SK-N-SH treated with all-trans-retinoic acid at 6 μM for 48 hours (cell line): Measurements from ENCODE around the gene GTF2IRD1.

Source experiments
- ATAC-seq: fragments of 200-7000 bp; cut with Tn5 transposase; 3 replicates; pipeline ENCODE4 v1.9.1; 2020; ENCODE audit warnings: mild to moderate bottlenecking, moderate library complexity
- ARNTL ChIP-seq: fragments of 450-650 bp; formaldehyde crosslinking; IDR thresholded peaks from 2 replicates; pipeline ENCODE4 v1.5.0; 2020; ENCODE audit warnings: low read depth, mild to moderate bottlenecking, moderate library complexity, borderline replicate concordance
- BACH2 ChIP-seq: fragments of 250-450 bp; sonication (Bioruptor Pico); IDR thresholded peaks from 2 replicates; pipeline ENCODE4 v1.9.0; 2021; ENCODE audit warnings: mild to moderate bottlenecking, borderline replicate concordance
- CSDC2 ChIP-seq: fragments of 250-450 bp; sonication (Bioruptor Pico); IDR thresholded peaks from 2 replicates; pipeline ENCODE4 v1.5.0; 2020; ENCODE audit warnings: mild to moderate bottlenecking, moderate library complexity
- GLIS3 ChIP-seq: fragments of 250-450 bp; sonication (Bioruptor Pico); IDR thresholded peaks from 2 replicates; pipeline ENCODE4 v1.5.0; 2020; ENCODE audit warnings: mild to moderate bottlenecking, moderate library complexity
- ISL1 ChIP-seq: fragments of 250-450 bp; sonication (Bioruptor Pico); IDR thresholded peaks from 2 replicates; pipeline ENCODE4 v2.1.2; 2022; ENCODE audit warnings: mild to moderate bottlenecking, moderate library complexity
- OSR1 ChIP-seq: fragments of 250-450 bp; sonication (Bioruptor Pico); IDR thresholded peaks from 2 replicates; pipeline ENCODE4 v1.8.0; 2022; ENCODE audit warnings: moderate library complexity, mild to moderate bottlenecking, inconsistent platforms
- PPARA ChIP-seq: fragments of 250-450 bp; sonication (Bioruptor Pico); IDR thresholded peaks from 2 replicates; pipeline ENCODE4 v1.5.0; 2020; ENCODE audit warnings: mild to moderate bottlenecking, borderline replicate concordance
- RARB ChIP-seq: fragments of 250-450 bp; sonication (Bioruptor Pico); IDR thresholded peaks from 2 replicates; pipeline ENCODE4 v1.8.0; 2021; ENCODE audit warnings: mild to moderate bottlenecking, moderate library complexity
- TCF4 ChIP-seq: fragments of 250-450 bp; sonication (Bioruptor Pico); IDR thresholded peaks from 2 replicates; pipeline ENCODE4 v1.8.0; 2021; ENCODE audit warnings: mild to moderate bottlenecking, moderate library complexity, borderline replicate concordance
- ZC3H10 ChIP-seq: fragments of 250-450 bp; sonication (Bioruptor Pico); IDR thresholded peaks from 2 replicates; pipeline ENCODE4 v1.5.1; 2021; ENCODE audit warnings: mild to moderate bottlenecking, moderate library complexity
- ZFP3 ChIP-seq: fragments of 250-450 bp; sonication (Bioruptor Pico); IDR thresholded peaks from 2 replicates; pipeline ENCODE4 v1.5.0; 2020; ENCODE audit warnings: mild to moderate bottlenecking, moderate library complexity
- ZNF565 ChIP-seq: fragments of 450-650 bp; formaldehyde crosslinking; conservative IDR thresholded peaks from 2 replicates; pipeline ENCODE4 v1.5.0; 2020; ENCODE audit warnings: low read depth, mild to moderate bottlenecking, moderate library complexity
- ZNF70 ChIP-seq: fragments of 450-650 bp; formaldehyde crosslinking; IDR thresholded peaks from 2 replicates; pipeline ENCODE4 v1.5.0; 2020; ENCODE audit warnings: mild to moderate bottlenecking, moderate library complexity
- ZNF8 ChIP-seq: fragments of 450-650 bp; formaldehyde crosslinking; IDR thresholded peaks from 2 replicates; pipeline ENCODE4 v1.5.0; 2020; ENCODE audit warnings: mild to moderate bottlenecking, moderate library complexity
- TF ChIP-seq, protein P1 (sequence below): fragments of 250-450 bp; sonication (Bioruptor Pico); IDR thresholded peaks from 2 replicates; pipeline ENCODE4 v1.5.0; 2020; ENCODE audit warnings: mild to moderate bottlenecking, moderate library complexity
- TF ChIP-seq, protein P2 (sequence below): fragments of 250-450 bp; sonication (Bioruptor Pico); IDR thresholded peaks from 2 replicates; pipeline ENCODE4 v1.5.1; 2020; ENCODE audit warnings: low read depth, mild to moderate bottlenecking, moderate library complexity
- TF ChIP-seq, protein P3 (sequence below): fragments of 250-450 bp; sonication (Bioruptor Pico); IDR thresholded peaks from 2 replicates; pipeline ENCODE4 v1.8.0; 2021; ENCODE audit warnings: low read depth, mild to moderate bottlenecking, moderate library complexity, borderline replicate concordance
- TF ChIP-seq, protein P4 (sequence below): fragments of 250-450 bp; sonication (Bioruptor Pico); IDR thresholded peaks from 2 replicates; pipeline ENCODE4 v1.8.0; 2020; ENCODE audit warnings: mild to moderate bottlenecking, moderate library complexity, borderline replicate concordance
- TF ChIP-seq, protein P5 (sequence below): fragments of 250-450 bp; sonication (Bioruptor Pico); IDR thresholded peaks from 2 replicates; pipeline ENCODE4 v1.5.1; 2021; ENCODE audit warnings: mild to moderate bottlenecking, moderate library complexity

Gene GTF2IRD1

DNA sequence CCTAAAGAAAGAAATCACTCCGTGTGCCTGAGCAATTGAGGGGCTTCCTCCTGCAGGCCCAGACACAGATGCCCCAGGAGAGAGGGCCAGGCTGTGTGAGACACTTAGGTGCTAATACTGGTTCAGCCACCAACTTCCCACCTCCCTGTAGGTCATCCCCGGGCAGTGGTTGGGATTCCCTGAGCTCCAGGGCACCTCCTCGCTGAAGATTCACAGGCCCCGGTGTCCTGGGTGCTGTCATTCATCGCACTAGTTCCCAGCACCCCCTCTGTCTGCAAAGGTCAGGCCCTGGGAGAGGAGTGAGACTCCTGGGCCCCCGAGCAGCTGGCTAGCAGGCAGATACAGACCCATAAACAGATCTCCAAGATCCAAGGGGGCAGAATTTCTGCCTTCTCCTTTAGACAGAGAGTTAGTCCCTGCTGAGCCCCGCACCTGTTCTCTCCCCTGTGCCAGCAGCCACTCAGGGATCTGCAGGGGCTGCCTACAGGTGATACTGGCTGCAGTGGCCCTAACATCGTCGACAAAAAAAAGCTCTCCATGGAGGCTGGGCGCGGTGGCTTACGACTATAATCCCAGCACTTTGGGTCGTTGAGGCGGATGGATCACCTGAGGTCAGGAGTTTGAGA lies 165.6 kb downstream of the GTF2IRD1 start (continued):
- TF ChIP-seq BACH2, result no peak
- TF ChIP-seq, all 23 proteins: peak for 0

DNA sequence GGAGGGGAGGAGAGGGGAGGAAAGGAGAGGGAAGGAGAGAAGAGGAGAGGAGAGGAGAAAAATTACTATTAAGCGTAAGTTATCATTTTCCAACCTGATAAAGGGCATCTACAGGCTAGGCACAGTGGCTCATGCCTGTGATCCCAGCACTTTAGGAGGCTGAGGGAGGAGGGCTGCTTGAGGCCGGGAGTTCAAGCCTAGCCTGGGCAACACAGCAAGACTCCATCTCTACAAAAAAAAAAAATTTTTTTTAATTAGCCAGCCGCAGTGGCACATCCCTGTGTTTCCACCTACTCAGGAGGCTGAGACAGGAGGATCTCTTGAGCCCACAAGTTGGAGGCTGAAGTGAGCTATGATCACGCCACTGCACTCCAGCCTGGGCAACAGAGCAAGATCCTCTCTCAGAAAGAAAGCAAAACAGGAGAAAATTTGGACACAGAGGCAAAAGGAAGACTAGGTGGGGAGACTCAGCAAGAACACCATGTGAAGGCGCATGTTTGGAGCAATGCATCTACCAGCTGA lies 168.6 kb downstream of the GTF2IRD1 start:
- TF ChIP-seq ZNF565 (CRISPR knock-in tag) (no peak), PPARA (CRISPR knock-in tag) (no peak), OSR1 (CRISPR knock-in tag) (no peak), TCF4 (no peak), ZC3H10 (CRISPR knock-in tag) (no peak), CSDC2 (CRISPR knock-in tag) (no peak), ISL1 (CRISPR knock-in tag) (no peak), GLIS3 (CRISPR knock-in tag) (no peak), ARNTL (no peak), ZNF8 (CRISPR knock-in tag) (no peak), ZNF70 (CRISPR knock-in tag) (no peak)
- TF ChIP-seq, protein P1, sequence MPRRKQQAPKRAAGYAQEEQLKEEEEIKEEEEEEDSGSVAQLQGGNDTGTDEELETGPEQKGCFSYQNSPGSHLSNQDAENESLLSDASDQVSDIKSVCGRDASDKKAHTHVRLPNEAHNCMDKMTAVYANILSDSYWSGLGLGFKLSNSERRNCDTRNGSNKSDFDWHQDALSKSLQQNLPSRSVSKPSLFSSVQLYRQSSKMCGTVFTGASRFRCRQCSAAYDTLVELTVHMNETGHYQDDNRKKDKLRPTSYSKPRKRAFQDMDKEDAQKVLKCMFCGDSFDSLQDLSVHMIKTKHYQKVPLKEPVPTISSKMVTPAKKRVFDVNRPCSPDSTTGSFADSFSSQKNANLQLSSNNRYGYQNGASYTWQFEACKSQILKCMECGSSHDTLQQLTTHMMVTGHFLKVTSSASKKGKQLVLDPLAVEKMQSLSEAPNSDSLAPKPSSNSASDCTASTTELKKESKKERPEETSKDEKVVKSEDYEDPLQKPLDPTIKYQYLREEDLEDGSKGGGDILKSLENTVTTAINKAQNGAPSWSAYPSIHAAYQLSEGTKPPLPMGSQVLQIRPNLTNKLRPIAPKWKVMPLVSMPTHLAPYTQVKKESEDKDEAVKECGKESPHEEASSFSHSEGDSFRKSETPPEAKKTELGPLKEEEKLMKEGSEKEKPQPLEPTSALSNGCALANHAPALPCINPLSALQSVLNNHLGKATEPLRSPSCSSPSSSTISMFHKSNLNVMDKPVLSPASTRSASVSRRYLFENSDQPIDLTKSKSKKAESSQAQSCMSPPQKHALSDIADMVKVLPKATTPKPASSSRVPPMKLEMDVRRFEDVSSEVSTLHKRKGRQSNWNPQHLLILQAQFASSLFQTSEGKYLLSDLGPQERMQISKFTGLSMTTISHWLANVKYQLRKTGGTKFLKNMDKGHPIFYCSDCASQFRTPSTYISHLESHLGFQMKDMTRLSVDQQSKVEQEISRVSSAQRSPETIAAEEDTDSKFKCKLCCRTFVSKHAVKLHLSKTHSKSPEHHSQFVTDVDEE, result no peak
- TF ChIP-seq, protein P2, sequence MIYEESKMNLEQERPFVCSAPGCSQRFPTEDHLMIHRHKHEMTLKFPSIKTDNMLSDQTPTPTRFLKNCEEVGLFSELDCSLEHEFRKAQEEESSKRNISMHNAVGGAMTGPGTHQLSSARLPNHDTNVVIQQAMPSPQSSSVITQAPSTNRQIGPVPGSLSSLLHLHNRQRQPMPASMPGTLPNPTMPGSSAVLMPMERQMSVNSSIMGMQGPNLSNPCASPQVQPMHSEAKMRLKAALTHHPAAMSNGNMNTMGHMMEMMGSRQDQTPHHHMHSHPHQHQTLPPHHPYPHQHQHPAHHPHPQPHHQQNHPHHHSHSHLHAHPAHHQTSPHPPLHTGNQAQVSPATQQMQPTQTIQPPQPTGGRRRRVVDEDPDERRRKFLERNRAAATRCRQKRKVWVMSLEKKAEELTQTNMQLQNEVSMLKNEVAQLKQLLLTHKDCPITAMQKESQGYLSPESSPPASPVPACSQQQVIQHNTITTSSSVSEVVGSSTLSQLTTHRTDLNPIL, result no peak
- TF ChIP-seq, protein P3, sequence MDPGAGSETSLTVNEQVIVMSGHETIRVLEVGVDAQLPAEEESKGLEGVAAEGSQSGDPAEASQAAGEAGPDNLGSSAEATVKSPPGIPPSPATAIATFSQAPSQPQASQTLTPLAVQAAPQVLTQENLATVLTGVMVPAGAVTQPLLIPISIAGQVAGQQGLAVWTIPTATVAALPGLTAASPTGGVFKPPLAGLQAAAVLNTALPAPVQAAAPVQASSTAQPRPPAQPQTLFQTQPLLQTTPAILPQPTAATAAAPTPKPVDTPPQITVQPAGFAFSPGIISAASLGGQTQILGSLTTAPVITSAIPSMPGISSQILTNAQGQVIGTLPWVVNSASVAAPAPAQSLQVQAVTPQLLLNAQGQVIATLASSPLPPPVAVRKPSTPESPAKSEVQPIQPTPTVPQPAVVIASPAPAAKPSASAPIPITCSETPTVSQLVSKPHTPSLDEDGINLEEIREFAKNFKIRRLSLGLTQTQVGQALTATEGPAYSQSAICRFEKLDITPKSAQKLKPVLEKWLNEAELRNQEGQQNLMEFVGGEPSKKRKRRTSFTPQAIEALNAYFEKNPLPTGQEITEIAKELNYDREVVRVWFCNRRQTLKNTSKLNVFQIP, result no peak
- no peak for ATAC-seq

DNA sequence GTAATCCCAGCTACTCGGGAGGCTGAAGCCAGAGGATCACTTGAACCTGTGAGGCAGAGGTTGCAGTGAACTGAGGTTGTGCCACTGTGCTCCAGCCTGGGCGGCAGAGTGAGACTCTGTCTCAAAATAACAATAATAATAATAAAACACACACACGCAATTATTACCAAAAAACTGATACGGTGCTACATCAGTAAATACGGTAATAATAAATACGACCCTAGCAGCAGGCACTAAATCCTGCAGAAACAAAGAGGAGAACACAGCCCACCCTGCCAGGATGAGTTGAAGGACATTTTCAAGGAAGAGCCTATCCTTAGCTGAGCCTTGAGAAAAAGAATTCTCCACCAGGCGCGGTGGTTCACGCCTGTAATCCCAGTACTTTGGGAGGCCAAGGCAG lies 169.4 kb downstream of the GTF2IRD1 start:
- TF ChIP-seq, protein P2, result no peak
- TF ChIP-seq PPARA (CRISPR knock-in tag) (no peak), CSDC2 (CRISPR knock-in tag) (no peak), RARB (CRISPR knock-in tag) (no peak), ARNTL (no peak), ZFP3 (CRISPR knock-in tag) (no peak)
- TF ChIP-seq, protein P4, sequence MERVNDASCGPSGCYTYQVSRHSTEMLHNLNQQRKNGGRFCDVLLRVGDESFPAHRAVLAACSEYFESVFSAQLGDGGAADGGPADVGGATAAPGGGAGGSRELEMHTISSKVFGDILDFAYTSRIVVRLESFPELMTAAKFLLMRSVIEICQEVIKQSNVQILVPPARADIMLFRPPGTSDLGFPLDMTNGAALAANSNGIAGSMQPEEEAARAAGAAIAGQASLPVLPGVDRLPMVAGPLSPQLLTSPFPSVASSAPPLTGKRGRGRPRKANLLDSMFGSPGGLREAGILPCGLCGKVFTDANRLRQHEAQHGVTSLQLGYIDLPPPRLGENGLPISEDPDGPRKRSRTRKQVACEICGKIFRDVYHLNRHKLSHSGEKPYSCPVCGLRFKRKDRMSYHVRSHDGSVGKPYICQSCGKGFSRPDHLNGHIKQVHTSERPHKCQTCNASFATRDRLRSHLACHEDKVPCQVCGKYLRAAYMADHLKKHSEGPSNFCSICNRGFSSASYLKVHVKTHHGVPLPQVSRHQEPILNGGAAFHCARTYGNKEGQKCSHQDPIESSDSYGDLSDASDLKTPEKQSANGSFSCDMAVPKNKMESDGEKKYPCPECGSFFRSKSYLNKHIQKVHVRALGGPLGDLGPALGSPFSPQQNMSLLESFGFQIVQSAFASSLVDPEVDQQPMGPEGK, result no peak
- TF ChIP-seq, protein P5, sequence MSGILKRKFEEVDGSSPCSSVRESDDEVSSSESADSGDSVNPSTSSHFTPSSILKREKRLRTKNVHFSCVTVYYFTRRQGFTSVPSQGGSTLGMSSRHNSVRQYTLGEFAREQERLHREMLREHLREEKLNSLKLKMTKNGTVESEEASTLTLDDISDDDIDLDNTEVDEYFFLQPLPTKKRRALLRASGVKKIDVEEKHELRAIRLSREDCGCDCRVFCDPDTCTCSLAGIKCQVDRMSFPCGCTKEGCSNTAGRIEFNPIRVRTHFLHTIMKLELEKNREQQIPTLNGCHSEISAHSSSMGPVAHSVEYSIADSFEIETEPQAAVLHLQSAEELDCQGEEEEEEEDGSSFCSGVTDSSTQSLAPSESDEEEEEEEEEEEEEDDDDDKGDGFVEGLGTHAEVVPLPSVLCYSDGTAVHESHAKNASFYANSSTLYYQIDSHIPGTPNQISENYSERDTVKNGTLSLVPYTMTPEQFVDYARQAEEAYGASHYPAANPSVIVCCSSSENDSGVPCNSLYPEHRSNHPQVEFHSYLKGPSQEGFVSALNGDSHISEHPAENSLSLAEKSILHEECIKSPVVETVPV (CRISPR knock-in tag), result no peak
- TF ChIP-seq, all 23 proteins: peak for 0
- ATAC-seq, result no peak
